HepG2 (cell line): Measurements from ENCODE around the gene HLA-DRB5.

Experiments
- CTCF ChIP-seq: sonication (generic); formaldehyde crosslinking; IDR thresholded peaks from 2 replicates; pipeline ENCODE4 v1.5.0; 2020; ENCODE audit warnings: mild to moderate bottlenecking, missing genetic modification reagents, moderate library complexity
- EZH2 ChIP-seq: conservative IDR thresholded peaks from 2 replicates; pipeline ENCODE4 v1.6.1; 2012; ENCODE audit warnings: mild to moderate bottlenecking, low read depth, low read length, moderate library complexity
- FOXK2 ChIP-seq: fragments of 450-650 bp; IDR thresholded peaks from 2 replicates; pipeline ENCODE4 v1.6.1; 2016
- FOXM1 ChIP-seq: sonication (generic); formaldehyde crosslinking; IDR thresholded peaks from 2 replicates; pipeline ENCODE4 v1.5.0; 2020; ENCODE audit warnings: missing genetic modification reagents
- HNF1B ChIP-seq: sonication (generic); formaldehyde crosslinking; IDR thresholded peaks from 2 replicates; pipeline ENCODE4 v1.5.1; 2020; ENCODE audit warnings: mild to moderate bottlenecking, moderate library complexity, missing genetic modification reagents
- MAFK ChIP-seq, 2 experiments: IDR thresholded peaks in 1 of 2; conservative IDR thresholded peaks in 1 of 2; 2 replicates each; pipeline ENCODE4 v1.6.1; 2011; ENCODE audit warnings: improper control_type of control experiment in 2 of 2, low read length in 2 of 2
- MXI1 ChIP-seq: IDR thresholded peaks from 3 replicates; pipeline ENCODE4 v1.6.1; 2012; ENCODE audit warnings: low read depth, low read length, inconsistent platforms, borderline replicate concordance
- SMC3 ChIP-seq: IDR thresholded peaks from 2 replicates; pipeline ENCODE4 v1.6.1; 2011; ENCODE audit warnings: low read length, improper control_type of control experiment
- USF2 ChIP-seq, 2 experiments: sonication (generic) in 1 of 2; formaldehyde crosslinking in 1 of 2; IDR thresholded peaks; 2 replicates each; pipeline versions ENCODE4 v1.5.1 to v1.6.1; 2011 to 2020; ENCODE audit warnings: borderline replicate concordance in 1 of 2, low read depth in 1 of 2, low read length in 1 of 2, mild to moderate bottlenecking in 1 of 2, missing genetic modification reagents in 1 of 2, moderate library complexity in 1 of 2
- ZBTB20 ChIP-seq: sonication (generic); formaldehyde crosslinking; IDR thresholded peaks from 2 replicates; pipeline ENCODE4 v1.8.1; 2023; ENCODE audit warnings: missing genetic modification reagents, low read depth, mild to moderate bottlenecking, borderline replicate concordance
- ZFP36 ChIP-seq: fragments of 150-350 bp; IDR thresholded peaks from 2 replicates; pipeline ENCODE4 v1.6.1; 2018; ENCODE audit warnings: borderline replicate concordance, low read length, low read depth; ENCODE audit not compliant: partially characterized antibody
- ZNF546 ChIP-seq: sonication (generic); formaldehyde crosslinking; conservative IDR thresholded peaks from 2 replicates; pipeline ENCODE4 v1.8.1; 2023; ENCODE audit warnings: mild to moderate bottlenecking, missing genetic modification reagents
- TF ChIP-seq, protein P1 (sequence below): sonication (generic); formaldehyde crosslinking; IDR thresholded peaks from 2 replicates; pipeline ENCODE4 v1.4.0; 2020; ENCODE audit warnings: missing genetic modification reagents
- TF ChIP-seq, protein P2 (sequence below): sonication (generic); formaldehyde crosslinking; IDR thresholded peaks from 2 replicates; pipeline ENCODE4 v1.5.0; 2020; ENCODE audit warnings: missing genetic modification reagents, mild to moderate bottlenecking, borderline replicate concordance

GRCh38 chr6:32501016-32501415 is 29.1 kb downstream of the HLA-DRB5 start:
- TF ChIP-seq MXI1 (no peak), CTCF (CRISPR knock-in tag) (no peak), ZNF546 (CRISPR knock-in tag) (no peak), USF2 (IDR thresholded peaks at IDR 0.05; ENCODE audit: low read depth, low read length) (no peak), USF2 (CRISPR knock-in tag; IDR thresholded peaks at IDR 0.05; ENCODE audit: borderline replicate concordance) (no peak), ZBTB20 (CRISPR knock-in tag) (no peak), EZH2 (no peak), ZFP36 (no peak), MAFK (conservative IDR thresholded peaks at IDR 0.05 in 1 of 2, IDR thresholded peaks at IDR 0.05 in 1 of 2; ENCODE audit: low read length in 2 of 2) (no peak), FOXM1 (no peak), HNF1B (CRISPR knock-in tag) (no peak), SMC3 (no peak), FOXK2 (no peak)
- TF ChIP-seq, protein P1, sequence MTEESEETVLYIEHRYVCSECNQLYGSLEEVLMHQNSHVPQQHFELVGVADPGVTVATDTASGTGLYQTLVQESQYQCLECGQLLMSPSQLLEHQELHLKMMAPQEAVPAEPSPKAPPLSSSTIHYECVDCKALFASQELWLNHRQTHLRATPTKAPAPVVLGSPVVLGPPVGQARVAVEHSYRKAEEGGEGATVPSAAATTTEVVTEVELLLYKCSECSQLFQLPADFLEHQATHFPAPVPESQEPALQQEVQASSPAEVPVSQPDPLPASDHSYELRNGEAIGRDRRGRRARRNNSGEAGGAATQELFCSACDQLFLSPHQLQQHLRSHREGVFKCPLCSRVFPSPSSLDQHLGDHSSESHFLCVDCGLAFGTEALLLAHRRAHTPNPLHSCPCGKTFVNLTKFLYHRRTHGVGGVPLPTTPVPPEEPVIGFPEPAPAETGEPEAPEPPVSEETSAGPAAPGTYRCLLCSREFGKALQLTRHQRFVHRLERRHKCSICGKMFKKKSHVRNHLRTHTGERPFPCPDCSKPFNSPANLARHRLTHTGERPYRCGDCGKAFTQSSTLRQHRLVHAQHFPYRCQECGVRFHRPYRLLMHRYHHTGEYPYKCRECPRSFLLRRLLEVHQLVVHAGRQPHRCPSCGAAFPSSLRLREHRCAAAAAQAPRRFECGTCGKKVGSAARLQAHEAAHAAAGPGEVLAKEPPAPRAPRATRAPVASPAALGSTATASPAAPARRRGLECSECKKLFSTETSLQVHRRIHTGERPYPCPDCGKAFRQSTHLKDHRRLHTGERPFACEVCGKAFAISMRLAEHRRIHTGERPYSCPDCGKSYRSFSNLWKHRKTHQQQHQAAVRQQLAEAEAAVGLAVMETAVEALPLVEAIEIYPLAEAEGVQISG (CRISPR knock-in tag): no peak
- TF ChIP-seq, protein P2, sequence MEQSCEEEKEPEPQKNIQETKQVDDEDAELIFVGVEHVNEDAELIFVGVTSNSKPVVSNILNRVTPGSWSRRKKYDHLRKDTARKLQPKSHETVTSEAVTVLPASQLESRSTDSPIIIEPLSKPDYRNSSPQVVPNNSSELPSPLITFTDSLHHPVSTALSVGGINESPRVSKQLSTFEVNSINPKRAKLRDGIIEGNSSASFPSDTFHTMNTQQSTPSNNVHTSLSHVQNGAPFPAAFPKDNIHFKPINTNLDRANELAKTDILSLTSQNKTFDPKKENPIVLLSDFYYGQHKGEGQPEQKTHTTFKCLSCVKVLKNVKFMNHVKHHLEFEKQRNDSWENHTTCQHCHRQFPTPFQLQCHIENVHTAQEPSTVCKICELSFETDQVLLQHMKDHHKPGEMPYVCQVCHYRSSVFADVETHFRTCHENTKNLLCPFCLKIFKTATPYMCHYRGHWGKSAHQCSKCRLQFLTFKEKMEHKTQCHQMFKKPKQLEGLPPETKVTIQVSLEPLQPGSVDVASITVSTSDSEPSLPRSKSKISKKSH (CRISPR knock-in tag): no peak
